Tibial nerve (tissue), 4 donors: ENCODE measurements around the gene PRKG1. TPM values are rescaled to one million over a fixed set of nuclear protein-coding genes. Genes with fewer than 3 reads are reported as not detected.

ENCODE experiments used
- DNase-seq, 2 donors: peaks; one replicate each; pipeline ENCODE4 v3.0.0-alpha.2; 2019; ENCODE audit warnings: low spot score in 2 of 2
- H3K27ac ChIP-seq, 4 donors: fragments of 200-600 bp; sonication (generic) in 3 of 4; one replicate each; pipeline ENCODE4 v1.5.1; 2017 to 2019; ENCODE audit warnings: mild to moderate bottlenecking in 1 of 4
- H3K27me3 ChIP-seq, 2 donors: fragments of 200-600 bp; sonication (generic) in 1 of 2; one replicate each; pipeline versions ENCODE4 v1.5.1 to v1.6.0; 2017 to 2019
- H3K36me3 ChIP-seq, 3 donors: fragments of 200-600 bp; sonication (generic); one replicate each; pipeline ENCODE4 v1.5.1; 2018 to 2019
- H3K4me1 ChIP-seq, 4 donors: fragments of 200-600 bp; sonication (generic) in 3 of 4; one replicate each; pipeline ENCODE4 v1.5.1; 2017 to 2019
- H3K4me3 ChIP-seq, 4 donors: fragments of 200-600 bp; sonication (generic) in 3 of 4; one replicate each; pipeline ENCODE4 v1.5.1; 2017 to 2019; ENCODE audit warnings: mild to moderate bottlenecking in 1 of 4, moderate library complexity in 1 of 4
- H3K9me3 ChIP-seq, 4 donors: fragments of 200-600 bp; sonication (generic) in 3 of 4; one replicate each; pipeline ENCODE4 v1.5.1; 2017 to 2019
- EP300 ChIP-seq, 2 donors: sonication (generic); formaldehyde crosslinking; IDR thresholded peaks; one replicate each; pipeline ENCODE4 v1.6.1; 2017; ENCODE audit warnings: antibody characterized with exemption in 2 of 2, mild to moderate bottlenecking in 1 of 2
- POLR2A ChIP-seq, 2 donors: fragments of 450-650 bp; IDR thresholded peaks; one replicate each; pipeline ENCODE4 v1.6.1; 2017; ENCODE audit warnings: antibody characterized with exemption in 2 of 2, mild to moderate bottlenecking in 2 of 2, moderate library complexity in 2 of 2
- WGBS, 2 donors: methylation state at CpG; one replicate each; pipeline ENCODE4 v1.1.5; 2018; 5-methylcytosine and 5-hydroxymethylcytosine counted together
- total RNA-seq, 4 donors: library from RNA; depleted of rRNA; stranded (reverse); fragments of >200 nt; gene quantifications; one replicate each; pipeline ENCODE4 v1.1.0, GENCODE V29; 2016
- TF ChIP-seq, protein P1 (sequence below), 5 experiments: fragments of 200-600 bp in 3 of 5; fragments of 450-650 bp in 2 of 5; sonication (generic) in 3 of 5; IDR thresholded peaks; one replicate each; pipeline ENCODE4 v1.5.1; 2016 to 2019; ENCODE audit warnings: antibody characterized with exemption in 5 of 5, mild to moderate bottlenecking in 3 of 5, moderate library complexity in 2 of 5

Gene PRKG1
- total RNA-seq, 4 donors from 2014 or later = 8.7 to 35.0 (median 14.8) TPM

DNA sequence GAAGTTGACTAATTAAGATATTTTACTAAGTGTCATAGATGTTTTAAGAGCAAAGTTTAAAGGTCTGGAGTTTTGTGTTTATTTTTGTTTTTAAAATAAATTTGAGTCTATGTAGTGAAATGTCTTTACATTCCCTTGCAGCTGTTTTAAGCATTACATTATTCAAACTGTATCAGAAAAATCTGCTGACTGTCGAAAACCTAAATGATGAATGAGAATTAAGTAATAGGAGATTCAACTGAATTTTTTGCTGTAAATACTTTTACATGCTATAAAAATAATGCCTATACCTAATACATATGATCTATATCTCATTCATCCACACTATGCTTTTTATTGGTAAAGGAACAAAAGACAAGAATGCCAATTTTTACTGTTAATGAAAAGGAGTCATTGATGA is 397.9 kb downstream of the PRKG1 start:
- H3K9me3 ChIP-seq = no peaks in the 10 kb centered on the region
- H3K36me3 ChIP-seq = no peaks in the 10 kb centered on the region
- DNase-seq = no peak
- H3K4me1 ChIP-seq = no peaks in the 10 kb centered on the region
- H3K27me3 ChIP-seq = no peaks in the 10 kb centered on the region
- no peak overlapping the region for H3K27ac ChIP-seq
- 40 to 78% methylated on average over 1 of the region's 1 CpG for WGBS, 2 donors
- TF ChIP-seq POLR2A (IDR thresholded peaks at IDR 0.05) (no peak), EP300 (IDR thresholded peaks at IDR 0.05) (no peak)
- TF ChIP-seq, protein P1, sequence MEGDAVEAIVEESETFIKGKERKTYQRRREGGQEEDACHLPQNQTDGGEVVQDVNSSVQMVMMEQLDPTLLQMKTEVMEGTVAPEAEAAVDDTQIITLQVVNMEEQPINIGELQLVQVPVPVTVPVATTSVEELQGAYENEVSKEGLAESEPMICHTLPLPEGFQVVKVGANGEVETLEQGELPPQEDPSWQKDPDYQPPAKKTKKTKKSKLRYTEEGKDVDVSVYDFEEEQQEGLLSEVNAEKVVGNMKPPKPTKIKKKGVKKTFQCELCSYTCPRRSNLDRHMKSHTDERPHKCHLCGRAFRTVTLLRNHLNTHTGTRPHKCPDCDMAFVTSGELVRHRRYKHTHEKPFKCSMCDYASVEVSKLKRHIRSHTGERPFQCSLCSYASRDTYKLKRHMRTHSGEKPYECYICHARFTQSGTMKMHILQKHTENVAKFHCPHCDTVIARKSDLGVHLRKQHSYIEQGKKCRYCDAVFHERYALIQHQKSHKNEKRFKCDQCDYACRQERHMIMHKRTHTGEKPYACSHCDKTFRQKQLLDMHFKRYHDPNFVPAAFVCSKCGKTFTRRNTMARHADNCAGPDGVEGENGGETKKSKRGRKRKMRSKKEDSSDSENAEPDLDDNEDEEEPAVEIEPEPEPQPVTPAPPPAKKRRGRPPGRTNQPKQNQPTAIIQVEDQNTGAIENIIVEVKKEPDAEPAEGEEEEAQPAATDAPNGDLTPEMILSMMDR (IDR thresholded peaks at IDR 0.05) = no peak
- no peak overlapping the region for H3K4me3 ChIP-seq

DNA sequence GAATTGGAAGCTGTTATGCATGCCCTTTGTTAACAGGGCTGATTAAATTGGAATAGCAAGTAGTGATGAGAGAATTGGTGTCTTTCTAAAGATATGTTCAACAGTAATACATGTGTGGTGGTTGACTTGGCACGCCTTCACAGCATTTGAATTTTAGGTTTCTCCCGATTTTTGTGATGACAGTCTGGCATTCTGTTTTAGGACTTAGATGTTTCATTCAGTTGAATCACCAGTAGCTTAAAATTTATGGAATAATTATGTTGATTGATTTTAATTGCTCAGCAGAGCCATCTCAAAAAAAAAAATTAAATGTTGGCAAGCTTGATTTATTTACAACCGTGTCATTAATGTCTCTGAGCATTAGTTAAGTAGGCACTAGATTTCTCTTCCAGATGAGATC is 405.4 kb downstream of the PRKG1 start:
- 92 to 94% methylated on average over 3 of the region's 3 CpGs for WGBS, 2 donors
- H3K36me3 ChIP-seq = no peaks in the 10 kb centered on the region
- H3K4me1 ChIP-seq = no peaks in the 10 kb centered on the region
- no peaks in the 10 kb centered on the region for H3K27me3 ChIP-seq
- DNase-seq = no peak
- no peak overlapping the region for H3K4me3 ChIP-seq
- no peak for TF ChIP-seq POLR2A (IDR thresholded peaks at IDR 0.05)
- TF ChIP-seq, protein P1 (IDR thresholded peaks at IDR 0.05) = no peak
- TF ChIP-seq EP300 (IDR thresholded peaks at IDR 0.05) = no peak
- no peak overlapping the region for H3K27ac ChIP-seq
- H3K9me3 ChIP-seq = no peaks in the 10 kb centered on the region

DNA sequence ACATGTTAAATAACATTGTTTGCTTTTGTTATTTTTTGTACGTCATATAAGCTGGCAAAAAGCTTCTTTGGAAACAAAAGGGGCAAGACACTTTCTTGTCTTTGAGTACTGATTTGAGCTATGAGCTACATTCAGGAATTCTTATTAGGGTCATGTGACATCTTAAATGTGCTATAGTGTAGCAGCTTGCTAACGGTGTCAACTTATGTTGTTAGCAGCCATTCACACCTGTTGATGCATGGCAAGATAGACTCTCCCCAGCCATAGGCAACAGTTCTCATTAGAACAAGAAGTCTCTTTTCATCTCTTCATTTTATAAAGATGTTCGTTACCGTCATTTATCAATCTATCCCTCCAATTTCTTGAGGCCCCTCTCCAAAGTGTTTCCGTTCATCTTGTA is 411.4 kb downstream of the PRKG1 start:
- no peak for DNase-seq
- Histone ChIP-seq H3K4me1 (no peaks in the 10 kb centered on the region), H3K4me3 (no peak overlapping the region), H3K27ac (no peak overlapping the region), H3K9me3 (no peaks in the 10 kb centered on the region), H3K27me3 (no peaks in the 10 kb centered on the region), H3K36me3 (no peaks in the 10 kb centered on the region)
- TF ChIP-seq POLR2A (IDR thresholded peaks at IDR 0.05) (no peak), EP300 (IDR thresholded peaks at IDR 0.05) (no peak)
- TF ChIP-seq, protein P1 (IDR thresholded peaks at IDR 0.05) = no peak
- WGBS, 2 donors = 89 to 90% methylated on average over 5 of the region's 5 CpGs

DNA sequence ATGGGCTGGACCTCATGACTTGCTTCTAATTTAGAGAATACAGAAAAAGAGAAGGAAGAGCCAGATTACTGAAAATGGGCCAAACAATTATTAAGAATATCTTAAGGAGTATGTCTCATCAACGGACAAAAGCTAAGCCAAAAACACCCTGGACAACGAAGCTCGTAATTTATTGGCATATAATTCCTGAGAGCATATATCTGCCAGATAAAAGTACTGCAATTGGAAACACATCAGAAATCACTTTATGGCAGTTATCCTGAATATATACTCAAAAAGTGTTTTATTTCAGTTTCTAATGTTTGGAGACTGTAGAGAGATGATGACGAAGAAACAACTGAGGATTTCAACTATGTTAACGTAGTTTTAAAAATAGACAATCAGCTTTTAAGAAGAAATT is 413.3 kb downstream of the PRKG1 start:
- TF ChIP-seq EP300 (IDR thresholded peaks at IDR 0.05) (no peak), POLR2A (IDR thresholded peaks at IDR 0.05) (no peak)
- TF ChIP-seq, protein P1 (IDR thresholded peaks at IDR 0.05) = no peak
- H3K4me3 ChIP-seq = no peak overlapping the region
- 79 to 81% methylated on average over 5 of the region's 5 CpGs for WGBS, 2 donors
- no peak for DNase-seq
- no peaks in the 10 kb centered on the region for H3K27me3 ChIP-seq
- no peak overlapping the region for H3K27ac ChIP-seq
- no peaks in the 10 kb centered on the region for H3K36me3 ChIP-seq
- H3K4me1 ChIP-seq = no peaks in the 10 kb centered on the region
- no peaks in the 10 kb centered on the region for H3K9me3 ChIP-seq

DNA sequence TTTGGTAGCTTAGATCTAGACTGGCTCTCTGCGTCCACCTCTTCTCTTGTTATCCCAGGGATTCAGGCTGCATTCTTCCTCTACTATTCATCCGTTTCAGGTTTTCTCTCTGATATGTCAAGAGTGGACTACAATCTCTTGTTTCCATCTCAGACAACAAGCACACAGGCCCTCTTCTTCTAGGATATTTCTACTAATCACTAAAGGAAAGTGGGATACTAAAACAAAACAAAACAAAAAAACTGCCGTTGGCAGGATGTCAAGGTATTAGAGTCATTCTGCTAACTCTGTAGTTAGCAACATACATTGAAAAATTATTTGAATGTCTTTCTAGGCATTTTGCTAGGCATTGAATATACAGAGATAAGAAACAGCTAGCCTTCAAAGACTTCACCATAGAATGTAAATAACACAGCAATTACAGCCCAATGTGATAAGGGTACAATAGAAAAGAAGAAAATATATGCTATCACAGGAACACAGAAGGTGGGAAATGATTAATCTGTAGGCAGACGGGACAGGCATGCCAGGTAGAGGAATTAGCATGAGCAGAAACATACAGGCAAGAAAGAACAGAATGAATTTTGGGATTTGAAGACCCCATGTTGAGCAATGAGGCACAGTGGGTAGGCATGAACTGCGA is 414.6 kb downstream of the PRKG1 start:
- Histone ChIP-seq H3K27ac (no peak overlapping the region), H3K27me3 (no peaks in the 10 kb centered on the region), H3K4me1 (no peaks in the 10 kb centered on the region), H3K9me3 (no peaks in the 10 kb centered on the region), H3K4me3 (no peak overlapping the region), H3K36me3 (no peaks in the 10 kb centered on the region)
- TF ChIP-seq POLR2A (IDR thresholded peaks at IDR 0.05) (no peak), EP300 (IDR thresholded peaks at IDR 0.05) (no peak)
- WGBS, 2 donors = 76 to 79% methylated on average over 5 of the region's 5 CpGs
- DNase-seq = no peak
